Esophagus muscularis mucosa (tissue), 4 donors: ENCODE measurements around the gene FNBP1.

Experiments
- EP300 ChIP-seq: sonication (generic); formaldehyde crosslinking; IDR thresholded peaks from one replicate; pipeline ENCODE4 v1.6.1; 2017; ENCODE audit warnings: antibody characterized with exemption
- POLR2A ChIP-seq: fragments of 450-650 bp; IDR thresholded peaks from one replicate; pipeline ENCODE4 v1.6.1; 2017; ENCODE audit warnings: antibody characterized with exemption, moderate library complexity, mild to moderate bottlenecking, low read depth
- POLR2AphosphoS5 ChIP-seq, 2 donors: sonication (generic); formaldehyde crosslinking; IDR thresholded peaks; one replicate each; pipeline ENCODE4 v1.6.1; 2017; ENCODE audit warnings: antibody characterized with exemption in 2 of 2
- TF ChIP-seq, protein P1 (sequence below), 3 experiments: fragments of 200-600 bp in 2 of 3; fragments of 450-650 bp in 1 of 3; sonication (generic) in 2 of 3; IDR thresholded peaks; one replicate each; pipeline ENCODE4 v1.5.1; 2017 to 2019; ENCODE audit warnings: antibody characterized with exemption in 3 of 3, mild to moderate bottlenecking in 2 of 3, moderate library complexity in 1 of 3

DNA sequence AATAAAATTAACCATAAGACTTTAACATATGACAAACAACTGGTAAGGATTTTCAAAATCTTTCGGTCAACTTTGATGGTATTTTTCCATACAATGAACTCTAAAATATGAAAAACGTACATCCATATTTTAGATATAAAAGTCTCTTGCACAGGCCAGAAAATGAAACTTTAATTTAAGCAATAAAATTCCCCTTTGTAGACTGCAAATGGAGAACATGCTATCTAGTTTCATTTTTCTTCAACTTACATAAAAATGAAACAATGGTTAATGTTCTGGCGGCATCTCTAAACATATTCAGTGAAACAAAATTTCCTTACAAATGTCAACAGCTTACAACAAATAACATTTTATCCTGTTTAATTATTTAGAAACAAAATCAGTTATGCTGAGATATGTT is 123.7 kb downstream of the FNBP1 start:
- TF ChIP-seq, protein P1, sequence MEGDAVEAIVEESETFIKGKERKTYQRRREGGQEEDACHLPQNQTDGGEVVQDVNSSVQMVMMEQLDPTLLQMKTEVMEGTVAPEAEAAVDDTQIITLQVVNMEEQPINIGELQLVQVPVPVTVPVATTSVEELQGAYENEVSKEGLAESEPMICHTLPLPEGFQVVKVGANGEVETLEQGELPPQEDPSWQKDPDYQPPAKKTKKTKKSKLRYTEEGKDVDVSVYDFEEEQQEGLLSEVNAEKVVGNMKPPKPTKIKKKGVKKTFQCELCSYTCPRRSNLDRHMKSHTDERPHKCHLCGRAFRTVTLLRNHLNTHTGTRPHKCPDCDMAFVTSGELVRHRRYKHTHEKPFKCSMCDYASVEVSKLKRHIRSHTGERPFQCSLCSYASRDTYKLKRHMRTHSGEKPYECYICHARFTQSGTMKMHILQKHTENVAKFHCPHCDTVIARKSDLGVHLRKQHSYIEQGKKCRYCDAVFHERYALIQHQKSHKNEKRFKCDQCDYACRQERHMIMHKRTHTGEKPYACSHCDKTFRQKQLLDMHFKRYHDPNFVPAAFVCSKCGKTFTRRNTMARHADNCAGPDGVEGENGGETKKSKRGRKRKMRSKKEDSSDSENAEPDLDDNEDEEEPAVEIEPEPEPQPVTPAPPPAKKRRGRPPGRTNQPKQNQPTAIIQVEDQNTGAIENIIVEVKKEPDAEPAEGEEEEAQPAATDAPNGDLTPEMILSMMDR (IDR thresholded peaks at IDR 0.05): no peak
- TF ChIP-seq POLR2A (no peak), POLR2AphosphoS5 (IDR thresholded peaks at IDR 0.05) (no peak), EP300 (no peak)
